Panc1 (cell line): ENCODE results near the gene TREM1. TPM values are rescaled to one million over a fixed set of nuclear protein-coding genes. Genes with fewer than 3 reads are reported as not detected.

ENCODE experiments used
- ATAC-seq: fragments of 200-7000 bp; cut with Tn5 transposase; 2 replicates; pipeline ENCODE4 v1.9.1; 2020; ENCODE audit warnings: mild to moderate bottlenecking, moderate library complexity
- BruUV-seq: library from RNA; stranded (reverse); fragments of 400-500 nt; replicated peaks from 2 replicates; lab custom pipeline; 2021; lab: Mats Ljungman, UMichigan
- CTCF ChIA-PET: fragments of 300-600 bp; sonication (Branson Sonifier 250); formaldehyde crosslinking; loops from one replicate; lab custom pipeline; 2022; ENCODE audit warnings: antibody characterized with exemption; lab: Charles Lee
- POLR2A ChIA-PET: fragments of 300-600 bp; sonication (Branson Sonifier 250); formaldehyde crosslinking; loops from one replicate; lab custom pipeline; 2022; ENCODE audit warnings: antibody characterized with exemption; lab: Charles Lee
- DNase-seq: peaks from one replicate; pipeline ENCODE4 v3.0.0-alpha.2; 2010; ENCODE audit warnings: low read depth, low spot score
- H3K27ac ChIP-seq: 2 replicates; pipeline ENCODE4 v1.5.1; 2011; ENCODE audit warnings: mild to moderate bottlenecking, low read length, inconsistent platforms
- H3K27me3 ChIP-seq: fragments of 200-500 bp; sonication (Bioruptor generic); 2 replicates; pipeline ENCODE4 v1.6.0; 2014; ENCODE audit warnings: low read length, inconsistent platforms; ENCODE audit not compliant: control insufficient read depth, insufficient read depth
- H3K36me3 ChIP-seq: fragments of 200-500 bp; sonication (Bioruptor generic); 2 replicates; pipeline ENCODE4 v1.5.1; 2014; ENCODE audit warnings: inconsistent platforms, mild to moderate bottlenecking, low read length, moderate library complexity; ENCODE audit not compliant: control insufficient read depth, insufficient read depth
- H3K4me1 ChIP-seq: 2 replicates; pipeline ENCODE4 v1.5.1; 2011; ENCODE audit warnings: inconsistent platforms, mild to moderate bottlenecking, low read length, moderate library complexity; ENCODE audit not compliant: control insufficient read depth, insufficient read depth
- H3K4me3 ChIP-seq, 2 experiments: 2 replicates each; pipeline ENCODE4 v1.5.1; 2011 to 2012; ENCODE audit warnings: low read depth in 2 of 2, low read length in 2 of 2, mild to moderate bottlenecking in 2 of 2, inconsistent platforms in 1 of 2, moderate library complexity in 1 of 2
- H3K9me3 ChIP-seq: fragments of 200-500 bp; sonication (Bioruptor generic); 2 replicates; pipeline ENCODE4 v1.5.1; 2014; ENCODE audit warnings: low read depth, mild to moderate bottlenecking, inconsistent platforms, low read length, moderate library complexity; ENCODE audit not compliant: control insufficient read depth, insufficient read depth
- POLR2AphosphoS5 ChIP-seq: IDR thresholded peaks from 2 replicates; pipeline ENCODE4 v1.6.1; 2012; ENCODE audit warnings: mild to moderate bottlenecking, low read depth, low read length, moderate library complexity
- SIN3A ChIP-seq: IDR thresholded peaks from 2 replicates; pipeline ENCODE4 v1.6.1; 2012; ENCODE audit warnings: low read depth, mild to moderate bottlenecking, low read length, moderate library complexity, borderline replicate concordance; ENCODE audit not compliant: insufficient read depth
- TCF7L2 ChIP-seq: IDR thresholded peaks from 2 replicates; pipeline ENCODE4 v1.6.1; 2011; ENCODE audit warnings: mild to moderate bottlenecking, low read depth, low read length, inconsistent platforms
- in situ Hi-C: cut with HindIII; loops from 2 replicates; pipeline ENCODE4 v1.10.0; 2016; ENCODE audit warnings: low sequenced_read_pairs, low pct_unique_long_range_greater_than_20kb
- intact Hi-C: fragments of 100-400 bp; cut with micrococcal nuclease; formaldehyde crosslinking; loops from one replicate; pipeline ENCODE4 v1.10.0; 2022; ENCODE audit not compliant: unreplicated experiment
- total RNA-seq: library from RNA; stranded (reverse); gene quantifications from one replicate; pipeline ENCODE4 v1.2.1, GENCODE V29; 2021; ENCODE audit not compliant: unreplicated experiment
- TF ChIP-seq, protein P1 (sequence below): fragments of 450-650 bp; IDR thresholded peaks from 2 replicates; pipeline ENCODE4 v1.5.1; 2017; ENCODE audit warnings: mild to moderate bottlenecking
- TF ChIP-seq, protein P2 (sequence below), 2 experiments: IDR thresholded peaks; 2 replicates each; pipeline ENCODE4 v1.6.1; 2011 to 2012; ENCODE audit warnings: low read depth in 2 of 2, control low read depth in 1 of 2, low read length in 1 of 2, mild to moderate bottlenecking in 1 of 2, moderate library complexity in 1 of 2; ENCODE audit not compliant: insufficient read depth in 1 of 2

The TREM1 gene
- total RNA-seq, 1 experiment from 2014 or later: not detected

DNA sequence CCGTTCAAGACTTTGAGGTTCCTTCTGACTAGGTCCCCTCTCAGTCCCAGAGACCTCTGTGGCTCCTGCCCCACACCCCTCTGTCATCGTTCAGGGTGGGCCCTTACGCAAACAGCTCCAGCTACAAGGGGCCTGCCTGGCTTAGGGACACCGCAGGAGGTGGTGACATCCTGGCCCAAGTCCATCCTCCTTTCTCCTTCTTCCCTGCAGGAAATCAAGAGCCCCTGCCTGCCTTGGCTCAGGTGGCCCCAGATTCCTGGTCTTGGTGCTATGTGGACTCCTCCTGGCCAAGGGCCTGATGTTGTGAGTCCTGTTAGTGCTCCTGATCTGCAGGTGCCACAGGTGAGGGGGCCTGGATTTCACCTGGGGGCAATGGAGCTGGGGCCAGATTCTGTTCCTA lies 50.2 kb downstream of the TREM1 start:
- CTCF ChIA-PET: interaction anchor here (0.5 kb wide), 1 partner anchor 780 kb away, joined by 7 read pairs; no protein-coding TSS in a partner anchor
- peaks cover 36% of the 10 kb centered on the region for H3K27me3 ChIP-seq
- in situ Hi-C loops (no loop called here), intact Hi-C loops (no loop called here)
- H3K4me1 ChIP-seq: no peaks in the 10 kb centered on the region
- TF ChIP-seq POLR2AphosphoS5 (no peak), SIN3A (no peak), TCF7L2 (no peak)
- TF ChIP-seq, protein P1, sequence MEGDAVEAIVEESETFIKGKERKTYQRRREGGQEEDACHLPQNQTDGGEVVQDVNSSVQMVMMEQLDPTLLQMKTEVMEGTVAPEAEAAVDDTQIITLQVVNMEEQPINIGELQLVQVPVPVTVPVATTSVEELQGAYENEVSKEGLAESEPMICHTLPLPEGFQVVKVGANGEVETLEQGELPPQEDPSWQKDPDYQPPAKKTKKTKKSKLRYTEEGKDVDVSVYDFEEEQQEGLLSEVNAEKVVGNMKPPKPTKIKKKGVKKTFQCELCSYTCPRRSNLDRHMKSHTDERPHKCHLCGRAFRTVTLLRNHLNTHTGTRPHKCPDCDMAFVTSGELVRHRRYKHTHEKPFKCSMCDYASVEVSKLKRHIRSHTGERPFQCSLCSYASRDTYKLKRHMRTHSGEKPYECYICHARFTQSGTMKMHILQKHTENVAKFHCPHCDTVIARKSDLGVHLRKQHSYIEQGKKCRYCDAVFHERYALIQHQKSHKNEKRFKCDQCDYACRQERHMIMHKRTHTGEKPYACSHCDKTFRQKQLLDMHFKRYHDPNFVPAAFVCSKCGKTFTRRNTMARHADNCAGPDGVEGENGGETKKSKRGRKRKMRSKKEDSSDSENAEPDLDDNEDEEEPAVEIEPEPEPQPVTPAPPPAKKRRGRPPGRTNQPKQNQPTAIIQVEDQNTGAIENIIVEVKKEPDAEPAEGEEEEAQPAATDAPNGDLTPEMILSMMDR: no peak
- TF ChIP-seq, protein P2, sequence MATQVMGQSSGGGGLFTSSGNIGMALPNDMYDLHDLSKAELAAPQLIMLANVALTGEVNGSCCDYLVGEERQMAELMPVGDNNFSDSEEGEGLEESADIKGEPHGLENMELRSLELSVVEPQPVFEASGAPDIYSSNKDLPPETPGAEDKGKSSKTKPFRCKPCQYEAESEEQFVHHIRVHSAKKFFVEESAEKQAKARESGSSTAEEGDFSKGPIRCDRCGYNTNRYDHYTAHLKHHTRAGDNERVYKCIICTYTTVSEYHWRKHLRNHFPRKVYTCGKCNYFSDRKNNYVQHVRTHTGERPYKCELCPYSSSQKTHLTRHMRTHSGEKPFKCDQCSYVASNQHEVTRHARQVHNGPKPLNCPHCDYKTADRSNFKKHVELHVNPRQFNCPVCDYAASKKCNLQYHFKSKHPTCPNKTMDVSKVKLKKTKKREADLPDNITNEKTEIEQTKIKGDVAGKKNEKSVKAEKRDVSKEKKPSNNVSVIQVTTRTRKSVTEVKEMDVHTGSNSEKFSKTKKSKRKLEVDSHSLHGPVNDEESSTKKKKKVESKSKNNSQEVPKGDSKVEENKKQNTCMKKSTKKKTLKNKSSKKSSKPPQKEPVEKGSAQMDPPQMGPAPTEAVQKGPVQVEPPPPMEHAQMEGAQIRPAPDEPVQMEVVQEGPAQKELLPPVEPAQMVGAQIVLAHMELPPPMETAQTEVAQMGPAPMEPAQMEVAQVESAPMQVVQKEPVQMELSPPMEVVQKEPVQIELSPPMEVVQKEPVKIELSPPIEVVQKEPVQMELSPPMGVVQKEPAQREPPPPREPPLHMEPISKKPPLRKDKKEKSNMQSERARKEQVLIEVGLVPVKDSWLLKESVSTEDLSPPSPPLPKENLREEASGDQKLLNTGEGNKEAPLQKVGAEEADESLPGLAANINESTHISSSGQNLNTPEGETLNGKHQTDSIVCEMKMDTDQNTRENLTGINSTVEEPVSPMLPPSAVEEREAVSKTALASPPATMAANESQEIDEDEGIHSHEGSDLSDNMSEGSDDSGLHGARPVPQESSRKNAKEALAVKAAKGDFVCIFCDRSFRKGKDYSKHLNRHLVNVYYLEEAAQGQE (IDR thresholded peaks at IDR 0.05; ENCODE audit: insufficient read depth in 1 of 2, low read depth in 2 of 2, low read length in 1 of 2): no peak
- DNase-seq (no peak), ATAC-seq (no peak)
- H3K36me3 ChIP-seq: no peaks in the 10 kb centered on the region
- H3K4me3 ChIP-seq: no peak overlapping the region
- no peak overlapping the region for H3K27ac ChIP-seq
- BruUV-seq: no TSS peak
- POLR2A ChIA-PET: no interaction called here
- no peaks in the 10 kb centered on the region for H3K9me3 ChIP-seq

DNA sequence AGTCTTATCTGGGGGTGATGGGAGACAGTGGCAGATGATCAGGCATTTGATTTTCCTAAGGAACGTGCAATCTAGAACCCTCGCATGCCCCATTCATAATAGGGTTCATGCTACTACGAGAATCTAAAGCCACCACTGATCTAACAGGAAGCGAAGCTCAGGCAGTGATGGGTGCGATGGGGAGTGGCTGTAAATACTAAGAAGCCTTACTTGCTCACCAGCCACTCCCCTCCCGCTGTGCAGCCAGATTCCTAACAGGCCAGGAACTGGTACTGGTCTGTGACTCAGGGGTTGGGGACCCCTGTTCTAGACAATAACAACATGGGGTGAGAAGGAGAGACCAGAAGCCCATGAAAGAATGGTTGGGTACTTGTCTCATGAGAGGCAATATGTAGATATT lies 53.8 kb downstream of the TREM1 start:
- no peak overlapping the region for H3K4me3 ChIP-seq
- H3K9me3 ChIP-seq: no peaks in the 10 kb centered on the region
- DNase-seq (no peak), ATAC-seq (no peak)
- ChIA-PET POLR2A (no interaction called here), CTCF (no interaction called here)
- H3K27ac ChIP-seq: no peak overlapping the region
- peaks cover 13% of the 10 kb centered on the region for H3K27me3 ChIP-seq
- intact Hi-C loops (no loop called here), in situ Hi-C loops (no loop called here)
- H3K4me1 ChIP-seq: no peaks in the 10 kb centered on the region
- BruUV-seq: no TSS peak
- TF ChIP-seq, protein P1: no peak
- no peak for TF ChIP-seq SIN3A
- TF ChIP-seq, protein P2 (IDR thresholded peaks at IDR 0.05; ENCODE audit: insufficient read depth in 1 of 2, low read depth in 2 of 2, low read length in 1 of 2): no peak
- TF ChIP-seq TCF7L2: no peak
- no peak for TF ChIP-seq POLR2AphosphoS5
- H3K36me3 ChIP-seq: no peaks in the 10 kb centered on the region
